ENCODE data around the gene TOB1. TPM values are rescaled to one million over a fixed set of nuclear protein-coding genes. Genes with fewer than 3 reads are reported as not detected.

TOB1 gene
- polyA plus RNA-seq, 1 of the 3 experiments (the other 2 are of a cell fraction) = 19.3 TPM

GRCh38 chr17:50824429-50824828 is 41.7 kb downstream of the TOB1 start:
- Histone ChIP-seq H3K36me3 (replicated peaks in 1 of 2; ENCODE audit: control insufficient read depth in 1 of 2, insufficient read depth in 2 of 2, low read length in 1 of 2) (no peaks in the 10 kb centered on the region), H3K27me3 (ENCODE audit: insufficient read depth) (0 out of 2 replicates have a peak, but pooled peaks cover 12% of the 10 kb centered on the region), H4K20me1 (ENCODE audit: insufficient read depth) (no peaks in the 10 kb centered on the region), H3K4me3 (ENCODE audit: low read depth in 2 of 2, low read length in 1 of 2) (no peak overlapping the region), H3K9me3 (no peaks in the 10 kb centered on the region), H3K9me2 (no peaks in the 10 kb centered on the region), H3K9ac (no peak overlapping the region), H3K27ac (ENCODE audit: low read depth in 2 of 2, low read length in 1 of 2) (no peak overlapping the region), H3K79me2 (ENCODE audit: insufficient read depth) (no peaks in the 10 kb centered on the region), H3F3A (replicated peaks; ENCODE audit: insufficient read depth) (no peaks in the 10 kb centered on the region), H3K4me1 (ENCODE audit: control insufficient read depth in 1 of 2, insufficient read depth in 2 of 2, low read depth in 1 of 2, low read length in 1 of 2) (no peaks in the 10 kb centered on the region), H3K4me2 (no peak overlapping the region), H2AFZ (ENCODE audit: low read depth) (no peak overlapping the region)
- 67% methylated on average over 2 of the region's 2 CpGs for WGBS (ENCODE audit: low lambda C conversion rate)
- ChIA-PET POLR2A (no interaction called here), CTCF (interaction anchor here (1.0 to 6.7 kb wide), 3 partner anchors 16 to 41 kb away, joined by 3 to 31 read pairs (median 4); no protein-coding TSS in a partner anchor)
- TF ChIP-seq RAD21 (IDR thresholded peaks at IDR 0.05; ENCODE audit: low read length) (no peak), MXI1 (IDR thresholded peaks at IDR 0.05; ENCODE audit: low read depth, low read length) (no peak), FOSL2 (IDR thresholded peaks at IDR 0.05; ENCODE audit: borderline replicate concordance, low read depth) (no peak), FOXJ3 (CRISPR knock-in tag; IDR thresholded peaks at IDR 0.05) (no peak), CHD2 (IDR thresholded peaks at IDR 0.05; ENCODE audit: low read length, partially characterized antibody) (no peak), PBX3 (IDR thresholded peaks at IDR 0.05) (no peak), MEF2A (IDR thresholded peaks at IDR 0.05; ENCODE audit: borderline replicate concordance, low read depth) (no peak), GATA2 (CRISPR knock-in tag; IDR thresholded peaks at IDR 0.05) (no peak), GABPA (IDR thresholded peaks at IDR 0.05; ENCODE audit: low read depth) (no peak)
- TF ChIP-seq, protein P1, sequence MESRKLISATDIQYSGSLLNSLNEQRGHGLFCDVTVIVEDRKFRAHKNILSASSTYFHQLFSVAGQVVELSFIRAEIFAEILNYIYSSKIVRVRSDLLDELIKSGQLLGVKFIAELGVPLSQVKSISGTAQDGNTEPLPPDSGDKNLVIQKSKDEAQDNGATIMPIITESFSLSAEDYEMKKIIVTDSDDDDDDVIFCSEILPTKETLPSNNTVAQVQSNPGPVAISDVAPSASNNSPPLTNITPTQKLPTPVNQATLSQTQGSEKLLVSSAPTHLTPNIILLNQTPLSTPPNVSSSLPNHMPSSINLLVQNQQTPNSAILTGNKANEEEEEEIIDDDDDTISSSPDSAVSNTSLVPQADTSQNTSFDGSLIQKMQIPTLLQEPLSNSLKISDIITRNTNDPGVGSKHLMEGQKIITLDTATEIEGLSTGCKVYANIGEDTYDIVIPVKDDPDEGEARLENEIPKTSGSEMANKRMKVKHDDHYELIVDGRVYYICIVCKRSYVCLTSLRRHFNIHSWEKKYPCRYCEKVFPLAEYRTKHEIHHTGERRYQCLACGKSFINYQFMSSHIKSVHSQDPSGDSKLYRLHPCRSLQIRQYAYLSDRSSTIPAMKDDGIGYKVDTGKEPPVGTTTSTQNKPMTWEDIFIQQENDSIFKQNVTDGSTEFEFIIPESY (IDR thresholded peaks at IDR 0.05; ENCODE audit: borderline replicate concordance, low read depth) = no peak
- TF ChIP-seq, protein P2, sequence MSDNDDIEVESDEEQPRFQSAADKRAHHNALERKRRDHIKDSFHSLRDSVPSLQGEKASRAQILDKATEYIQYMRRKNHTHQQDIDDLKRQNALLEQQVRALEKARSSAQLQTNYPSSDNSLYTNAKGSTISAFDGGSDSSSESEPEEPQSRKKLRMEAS (IDR thresholded peaks at IDR 0.05; ENCODE audit: low read depth) = no peak
- DNase-seq = no peak

DNA sequence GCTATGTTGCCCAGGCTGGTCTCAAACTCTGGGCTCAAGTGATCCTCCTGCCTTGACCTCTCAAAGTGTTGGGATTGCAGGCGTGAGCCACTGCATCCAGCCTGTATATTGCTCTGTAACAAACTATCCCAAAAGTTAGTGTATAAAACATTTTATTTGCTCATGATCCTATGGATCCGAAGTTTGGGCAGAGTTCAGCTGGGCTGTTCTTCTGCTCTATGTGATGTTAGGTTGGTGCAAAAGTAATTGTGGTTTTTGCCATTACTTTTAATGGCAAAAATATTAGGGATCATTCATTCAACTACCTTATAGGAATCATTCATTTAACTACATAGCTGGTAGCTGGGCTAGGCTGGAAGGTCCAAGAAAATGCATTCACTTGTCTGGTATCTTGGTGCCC is 43.6 kb downstream of the TOB1 start:
- POLR2A ChIA-PET = no interaction called here
- no peak for TF ChIP-seq YY1 (IDR thresholded peaks at IDR 0.05; ENCODE audit: low read depth)
- TF ChIP-seq RAD21 (IDR thresholded peaks at IDR 0.05; ENCODE audit: low read length) = no peak
- no peak for TF ChIP-seq RFX5 (IDR thresholded peaks at IDR 0.05; ENCODE audit: low read length)
- TF ChIP-seq JUND (IDR thresholded peaks at IDR 0.05) = no peak
- TF ChIP-seq TEAD4 (IDR thresholded peaks at IDR 0.05; ENCODE audit: borderline replicate concordance, insufficient read depth) = no peak
- no peak for TF ChIP-seq FOXJ3 (CRISPR knock-in tag; IDR thresholded peaks at IDR 0.05)
- no peak for TF ChIP-seq RCOR1 (IDR thresholded peaks at IDR 0.05; ENCODE audit: low read length)
- no peak for TF ChIP-seq USF2 (IDR thresholded peaks at IDR 0.05; ENCODE audit: borderline replicate concordance, low read depth, low read length)
- no peak for TF ChIP-seq SIN3A (IDR thresholded peaks at IDR 0.05; ENCODE audit: borderline replicate concordance, low read depth, low read length)
- no peak for TF ChIP-seq TAF1 (IDR thresholded peaks at IDR 0.05; ENCODE audit: borderline replicate concordance, low read depth, low read length)
- TF ChIP-seq FOXM1 (IDR thresholded peaks at IDR 0.05; ENCODE audit: low read depth) = no peak
- no peak for TF ChIP-seq NRF1 (IDR thresholded peaks at IDR 0.05; ENCODE audit: low read depth, low read length)
- no peak for TF ChIP-seq GATA2 (CRISPR knock-in tag; IDR thresholded peaks at IDR 0.05)
- TF ChIP-seq MEF2A (IDR thresholded peaks at IDR 0.05; ENCODE audit: borderline replicate concordance, low read depth) = no peak
- 50% methylated on average over 2 of the region's 2 CpGs for WGBS (ENCODE audit: low lambda C conversion rate)

More for the DNA sequence above, 43.6 kb downstream of the TOB1 start:
- Histone ChIP-seq H3K4me3 (ENCODE audit: low read depth in 2 of 2, low read length in 1 of 2) (no peak overlapping the region), H3K27ac (ENCODE audit: low read depth in 2 of 2, low read length in 1 of 2) (no peak overlapping the region), H3K9me2 (no peaks in the 10 kb centered on the region), H2AFZ (ENCODE audit: low read depth) (no peak overlapping the region), H3K79me2 (ENCODE audit: insufficient read depth) (no peaks in the 10 kb centered on the region), H3K9me3 (no peaks in the 10 kb centered on the region), H3K9ac (no peak overlapping the region), H3K36me3 (replicated peaks in 1 of 2; ENCODE audit: control insufficient read depth in 1 of 2, insufficient read depth in 2 of 2, low read length in 1 of 2) (no peaks in the 10 kb centered on the region), H4K20me1 (ENCODE audit: insufficient read depth) (no peaks in the 10 kb centered on the region), H3K27me3 (ENCODE audit: insufficient read depth) (0 out of 2 replicates have a peak, but pooled peaks cover 5% of the 10 kb centered on the region), H3F3A (replicated peaks; ENCODE audit: insufficient read depth) (no peaks in the 10 kb centered on the region), H3K4me2 (no peak overlapping the region), H3K4me1 (ENCODE audit: control insufficient read depth in 1 of 2, insufficient read depth in 2 of 2, low read depth in 1 of 2, low read length in 1 of 2) (no peaks in the 10 kb centered on the region; a peak in 1 of 4 replicates)
- CTCF ChIA-PET = interaction anchor here (1.0 to 6.7 kb wide), 5 partner anchors 15 to 39 kb away, joined by 3 to 31 read pairs (median 6); no protein-coding TSS in a partner anchor
- no peak for DNase-seq
